ENCODE data around the gene COQ8A. TPM values are rescaled to one million over a fixed set of nuclear protein-coding genes. Genes with fewer than 3 reads are reported as not detected.

The COQ8A gene
- total RNA-seq, 1 donor from 2014 or later, result 28.0 TPM

- Mint-ChIP-seq H3K27me3 (ENCODE audit: low read depth) (no peaks in the 10 kb centered on the region), H3K27ac (no peak overlapping the region), H3K36me3 (ENCODE audit: low read depth) (peaks cover 17% of the 10 kb centered on the region), H3K4me1 (ENCODE audit: low read depth) (no peaks in the 10 kb centered on the region), H3K9me3 (peaks cover 8% of the 10 kb centered on the region), H3K4me3 (ENCODE audit: low read depth) (no peak overlapping the region)
- intact Hi-C loops (cut with micrococcal nuclease), result no loop called here
- no peak for DNase-seq (ENCODE audit: low spot score)
These were observed 33.3 kb downstream of the COQ8A start for GRCh38 chr1:226973371-226973897.

DNA sequence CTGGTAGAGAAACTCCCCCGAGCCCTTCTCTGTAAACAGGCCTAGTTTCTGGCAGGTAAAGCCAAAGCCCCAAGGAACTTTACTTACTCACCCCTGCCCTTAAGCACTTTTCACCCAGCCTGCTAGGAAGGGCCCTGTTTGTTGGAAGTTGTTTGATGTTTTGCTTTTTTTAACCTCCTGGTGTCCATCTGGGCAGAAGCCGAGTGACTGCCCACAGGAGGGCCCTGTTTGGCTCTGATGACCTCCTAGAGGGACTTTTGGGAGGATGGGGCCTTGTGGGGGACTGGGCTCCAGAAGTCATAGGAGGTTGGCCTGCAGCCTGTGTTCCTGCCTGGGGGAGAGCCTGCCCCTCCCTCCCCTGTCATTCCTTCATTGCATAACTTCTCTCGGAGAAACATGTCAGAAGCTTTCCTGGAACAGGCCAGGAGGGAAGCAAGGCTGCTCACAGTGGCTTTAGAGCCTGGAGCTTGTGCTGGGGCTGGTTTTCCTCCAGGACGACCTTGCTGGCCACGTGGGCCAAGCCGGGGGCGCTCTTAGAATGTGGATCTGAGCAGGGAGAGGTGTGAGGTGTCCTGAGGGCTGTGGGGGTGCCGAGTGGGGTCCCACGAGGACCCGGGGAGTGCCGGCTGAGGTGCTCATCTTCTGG, 33.9 kb downstream of the COQ8A start:
- no peak for DNase-seq (ENCODE audit: low spot score)
- H3K36me3 Mint-ChIP-seq (ENCODE audit: low read depth), result peaks cover 15% of the 10 kb centered on the region
- H3K27me3 Mint-ChIP-seq (ENCODE audit: low read depth), result no peaks in the 10 kb centered on the region
- no peak overlapping the region for H3K27ac Mint-ChIP-seq
- H3K4me1 Mint-ChIP-seq (ENCODE audit: low read depth), result no peaks in the 10 kb centered on the region
- H3K4me3 Mint-ChIP-seq (ENCODE audit: low read depth), result no peak overlapping the region
- intact Hi-C loops (cut with micrococcal nuclease), result no loop called here
- peaks cover 8% of the 10 kb centered on the region for H3K9me3 Mint-ChIP-seq

- no peak overlapping the region for H3K4me3 Mint-ChIP-seq (ENCODE audit: low read depth)
- H3K27ac Mint-ChIP-seq, result no peak overlapping the region
- DNase-seq (ENCODE audit: low spot score), result no peak
- intact Hi-C loops (cut with micrococcal nuclease), result no loop called here
- H3K4me1 Mint-ChIP-seq (ENCODE audit: low read depth), result no peaks in the 10 kb centered on the region
- no peaks in the 10 kb centered on the region for H3K27me3 Mint-ChIP-seq (ENCODE audit: low read depth)
- peaks cover 9% of the 10 kb centered on the region for H3K36me3 Mint-ChIP-seq (ENCODE audit: low read depth)
- H3K9me3 Mint-ChIP-seq, result peaks cover 8% of the 10 kb centered on the region
These were observed 34.6 kb downstream of the COQ8A start for GRCh38 chr1:226974544-226975258.

DNA sequence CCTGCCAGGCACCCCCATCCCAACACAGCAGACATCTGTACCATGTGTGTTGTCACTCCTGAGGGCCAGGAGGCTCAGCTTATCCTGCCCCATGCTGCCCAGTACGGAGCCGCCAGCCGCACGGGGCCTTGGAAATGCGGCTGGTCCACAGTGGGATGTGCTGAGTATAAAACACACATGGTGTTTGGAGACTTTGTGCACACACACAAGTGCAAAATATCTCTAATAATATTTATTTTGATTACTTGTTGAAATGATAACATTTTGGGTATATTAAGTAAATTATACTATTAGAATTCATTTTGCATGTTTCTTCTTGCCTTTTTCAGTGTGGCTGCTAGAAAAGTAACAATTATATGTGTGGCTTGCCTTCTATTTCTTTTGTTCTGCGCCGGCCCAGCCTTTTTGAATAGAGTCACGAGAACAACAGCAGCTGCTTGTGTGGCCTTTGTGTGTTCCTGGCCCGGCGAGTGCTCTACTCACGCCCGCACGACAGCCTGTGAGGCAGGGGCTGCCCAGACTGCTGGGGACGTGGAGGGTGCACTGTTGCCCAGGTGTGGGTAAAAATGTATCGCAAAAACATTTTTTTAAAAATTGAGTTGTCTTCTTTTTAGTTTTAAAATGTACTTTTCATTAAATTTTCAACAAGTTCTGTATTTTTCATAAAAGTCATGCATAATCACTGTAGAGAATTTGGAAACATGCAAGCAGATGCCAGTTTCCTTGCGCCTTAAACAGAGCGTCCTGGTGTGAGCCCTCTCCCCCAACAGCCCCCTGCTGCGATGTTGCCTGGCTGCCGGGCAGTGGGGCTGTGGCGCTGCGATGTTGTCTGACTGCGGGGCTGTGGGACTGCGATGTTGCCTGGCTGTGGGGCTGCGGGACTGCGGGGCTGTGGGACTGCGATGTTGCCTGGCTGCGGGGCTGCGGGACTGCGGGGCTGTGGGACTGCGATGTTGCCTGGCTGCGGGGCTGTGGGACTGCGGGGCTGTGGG, 35.5 kb downstream of the COQ8A start:
- DNase-seq (ENCODE audit: low spot score), result no peak
- H3K27me3 Mint-ChIP-seq (ENCODE audit: low read depth), result no peaks in the 10 kb centered on the region
- H3K36me3 Mint-ChIP-seq (ENCODE audit: low read depth), result peaks cover 7% of the 10 kb centered on the region
- intact Hi-C loops (cut with micrococcal nuclease), result no loop called here
- peaks cover 8% of the 10 kb centered on the region for H3K9me3 Mint-ChIP-seq
- H3K4me1 Mint-ChIP-seq (ENCODE audit: low read depth), result no peaks in the 10 kb centered on the region
- no peak overlapping the region for H3K27ac Mint-ChIP-seq
- H3K4me3 Mint-ChIP-seq (ENCODE audit: low read depth), result no peak overlapping the region

GRCh38 chr1:226976276-226976977, 36.3 kb downstream of the COQ8A start:
- no peak overlapping the region for H3K4me3 Mint-ChIP-seq (ENCODE audit: low read depth)
- H3K4me1 Mint-ChIP-seq (ENCODE audit: low read depth), result no peaks in the 10 kb centered on the region
- peaks cover 8% of the 10 kb centered on the region for H3K9me3 Mint-ChIP-seq
- DNase-seq (ENCODE audit: low spot score), result no peak
- no peak overlapping the region for H3K27ac Mint-ChIP-seq
- intact Hi-C loops (cut with micrococcal nuclease), result no loop called here
- no peaks in the 10 kb centered on the region for H3K27me3 Mint-ChIP-seq (ENCODE audit: low read depth)
- peaks cover 7% of the 10 kb centered on the region for H3K36me3 Mint-ChIP-seq (ENCODE audit: low read depth)

DNA sequence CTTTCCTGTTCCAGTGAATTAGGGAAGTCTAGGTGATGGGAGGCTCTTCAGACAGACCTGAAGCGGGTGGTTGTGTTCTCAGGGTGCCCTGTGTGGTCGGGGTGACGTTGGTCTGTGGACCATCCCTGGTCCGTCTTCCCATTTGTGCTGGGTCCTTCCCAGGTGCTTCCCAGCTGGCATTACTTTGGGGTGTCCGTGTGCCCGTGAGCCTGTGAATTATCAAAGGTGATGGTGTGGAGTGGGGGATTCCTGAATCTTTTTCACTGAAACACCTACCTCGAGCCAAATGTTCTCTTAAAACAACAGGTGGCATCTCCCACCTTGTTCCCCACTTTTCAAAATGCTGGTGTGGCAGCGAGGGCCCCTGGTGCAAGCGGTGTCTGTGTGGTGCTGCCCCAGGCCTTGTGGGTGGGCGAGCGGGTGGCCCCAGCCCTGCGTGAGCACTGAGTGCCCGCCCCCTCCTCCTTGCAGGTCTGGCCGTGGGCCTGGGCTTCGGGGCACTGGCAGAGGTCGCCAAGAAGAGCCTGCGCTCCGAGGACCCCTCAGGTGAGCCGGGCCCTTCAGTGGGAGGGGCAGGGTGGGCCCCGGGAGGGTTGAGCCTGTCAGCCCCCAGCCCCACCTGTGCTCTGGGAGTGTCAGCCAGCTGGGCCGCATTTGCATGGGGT, 37.0 kb downstream of the COQ8A start:
- no peak for DNase-seq (ENCODE audit: low spot score)
- H3K4me3 Mint-ChIP-seq (ENCODE audit: low read depth), result no peak overlapping the region
- H3K27me3 Mint-ChIP-seq (ENCODE audit: low read depth), result no peaks in the 10 kb centered on the region
- no peaks in the 10 kb centered on the region for H3K4me1 Mint-ChIP-seq (ENCODE audit: low read depth)
- H3K36me3 Mint-ChIP-seq (ENCODE audit: low read depth), result peaks cover under 1% of the 10 kb centered on the region
- peaks cover under 1% of the 10 kb centered on the region for H3K9me3 Mint-ChIP-seq
- intact Hi-C loops (cut with micrococcal nuclease), result no loop called here
- no peak overlapping the region for H3K27ac Mint-ChIP-seq

DNA sequence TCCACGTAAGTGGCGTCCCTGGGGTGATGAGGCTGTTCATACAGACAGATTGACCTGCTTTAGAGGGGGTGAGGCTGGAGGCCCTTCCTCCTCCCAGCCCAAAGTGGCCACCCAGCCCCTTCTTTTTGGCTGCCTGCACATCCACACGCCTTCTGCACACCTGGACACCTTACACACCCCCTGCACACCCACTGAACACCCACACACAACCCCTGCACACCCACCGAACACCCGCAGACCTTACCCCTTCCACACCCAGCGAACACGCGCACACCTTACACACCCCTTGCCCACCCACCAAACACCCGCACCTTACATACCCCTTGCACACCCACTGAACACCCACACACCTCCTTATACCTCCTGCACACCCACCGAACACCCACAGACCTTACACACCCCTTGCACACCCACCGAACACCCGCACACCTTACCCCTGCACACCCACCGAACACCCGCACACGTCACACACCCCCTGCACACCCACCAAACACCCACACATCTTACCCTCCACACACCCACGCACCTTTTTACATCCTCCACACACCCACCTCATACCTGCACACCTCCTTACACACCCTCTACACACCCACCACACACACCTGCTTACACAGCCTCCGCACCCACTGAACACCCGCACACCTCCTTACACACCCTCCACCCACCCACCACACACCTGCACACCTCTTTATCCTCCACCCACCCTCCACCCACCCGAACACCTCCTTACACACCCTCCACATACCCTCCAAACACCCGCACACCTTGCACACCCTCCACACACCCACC, 37.7 kb downstream of the COQ8A start:
- no peaks in the 10 kb centered on the region for H3K9me3 Mint-ChIP-seq
- DNase-seq (ENCODE audit: low spot score), result no peak
- no peak overlapping the region for H3K27ac Mint-ChIP-seq
- intact Hi-C loops (cut with micrococcal nuclease), result no loop called here
- H3K27me3 Mint-ChIP-seq (ENCODE audit: low read depth), result no peaks in the 10 kb centered on the region
- no peak overlapping the region for H3K4me3 Mint-ChIP-seq (ENCODE audit: low read depth)
- no peaks in the 10 kb centered on the region for H3K36me3 Mint-ChIP-seq (ENCODE audit: low read depth)
- no peaks in the 10 kb centered on the region for H3K4me1 Mint-ChIP-seq (ENCODE audit: low read depth)

DNA sequence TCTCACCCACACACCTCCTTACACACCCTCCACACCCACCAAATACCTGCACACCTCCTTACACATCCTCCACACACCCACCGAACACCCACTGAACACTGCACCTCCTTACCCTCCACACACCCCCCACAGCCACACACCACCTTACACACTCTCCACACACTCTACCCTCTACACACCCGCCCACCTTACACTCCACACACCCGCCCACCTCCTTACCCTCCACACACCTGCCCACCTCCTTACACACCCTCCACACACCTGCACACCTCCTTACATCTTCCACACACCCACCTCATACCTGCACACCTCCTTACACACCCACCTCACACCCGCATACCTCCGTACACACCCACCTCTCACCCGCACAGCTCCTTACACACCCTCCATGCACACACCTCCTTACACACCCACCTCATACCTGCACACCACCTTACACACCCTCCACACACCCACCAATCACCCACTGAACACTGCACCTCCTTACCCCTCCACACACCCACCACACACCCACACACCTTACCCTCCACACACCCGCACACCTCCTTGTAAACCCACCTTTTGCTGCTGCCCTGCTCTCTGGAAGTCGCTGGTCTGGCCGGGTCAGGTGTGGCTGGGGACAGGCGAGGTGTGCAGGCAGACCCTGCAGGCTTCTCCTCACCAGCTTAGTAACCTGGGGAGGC, 38.5 kb downstream of the COQ8A start:
- intact Hi-C loops (cut with micrococcal nuclease), result no loop called here
- H3K36me3 Mint-ChIP-seq (ENCODE audit: low read depth), result no peaks in the 10 kb centered on the region
- H3K9me3 Mint-ChIP-seq, result no peaks in the 10 kb centered on the region
- no peak overlapping the region for H3K27ac Mint-ChIP-seq
- H3K4me3 Mint-ChIP-seq (ENCODE audit: low read depth), result no peak overlapping the region
- no peak for DNase-seq (ENCODE audit: low spot score)
- no peaks in the 10 kb centered on the region for H3K27me3 Mint-ChIP-seq (ENCODE audit: low read depth)
- H3K4me1 Mint-ChIP-seq (ENCODE audit: low read depth), result no peaks in the 10 kb centered on the region

DNA sequence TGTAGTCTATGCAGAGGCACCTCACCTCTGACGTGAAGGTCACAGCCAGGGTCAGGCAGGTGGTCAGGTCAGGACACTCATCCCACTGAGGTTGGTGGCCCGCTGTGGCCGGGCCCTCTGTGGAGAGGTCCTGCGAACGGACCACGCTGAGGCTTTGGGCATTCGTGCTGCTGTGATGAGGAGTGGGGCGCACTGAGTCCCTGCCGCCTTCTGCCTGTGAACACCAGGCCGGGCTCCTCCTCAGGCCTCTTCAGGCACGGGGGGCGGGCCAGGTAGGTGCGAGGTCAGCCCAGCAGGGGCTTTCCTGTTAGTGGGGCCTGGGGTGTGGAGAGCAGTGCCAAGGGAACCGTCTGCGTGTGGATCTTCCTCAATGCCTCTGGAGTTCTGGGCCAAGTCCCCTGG, 39.0 kb downstream of the COQ8A start:
- Mint-ChIP-seq H3K4me1 (ENCODE audit: low read depth) (no peaks in the 10 kb centered on the region), H3K36me3 (ENCODE audit: low read depth) (no peaks in the 10 kb centered on the region), H3K9me3 (no peaks in the 10 kb centered on the region), H3K4me3 (ENCODE audit: low read depth) (no peak overlapping the region), H3K27ac (no peak overlapping the region), H3K27me3 (ENCODE audit: low read depth) (no peaks in the 10 kb centered on the region)
- DNase-seq (ENCODE audit: low spot score), result no peak
- intact Hi-C loops (cut with micrococcal nuclease), result no loop called here

DNA sequence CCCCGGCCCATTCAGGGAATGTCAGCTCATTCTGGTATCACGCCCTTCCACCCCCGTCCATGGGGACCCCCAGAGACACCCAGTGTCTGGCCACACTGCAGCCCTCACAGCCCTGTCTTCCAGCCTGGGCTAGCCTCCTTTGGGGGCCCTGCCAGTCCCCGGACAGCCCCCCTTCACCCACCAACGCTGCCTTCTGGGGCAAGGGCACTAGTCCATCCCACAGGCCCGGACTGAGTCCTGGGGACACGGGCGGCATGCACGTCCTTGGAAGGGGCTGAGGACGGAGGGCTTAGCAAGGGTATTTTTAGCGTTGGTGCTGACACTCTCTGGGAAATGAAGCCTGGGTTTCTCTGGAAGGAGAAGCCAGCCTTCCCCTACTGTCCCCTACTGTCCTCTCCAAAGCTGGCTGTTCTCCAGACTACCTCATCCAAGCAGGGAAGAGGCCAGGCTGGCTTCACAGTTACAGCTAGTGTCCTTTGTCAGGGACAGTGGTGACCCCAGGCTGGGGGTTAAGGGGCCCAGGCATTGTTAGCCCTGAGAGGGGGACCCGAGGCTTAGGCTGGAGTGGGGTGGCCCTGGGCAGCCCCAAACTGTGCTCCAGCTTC, 39.5 kb downstream of the COQ8A start:
- no peaks in the 10 kb centered on the region for H3K9me3 Mint-ChIP-seq
- DNase-seq (ENCODE audit: low spot score), result no peak
- no peaks in the 10 kb centered on the region for H3K36me3 Mint-ChIP-seq (ENCODE audit: low read depth)
- intact Hi-C loops (cut with micrococcal nuclease), result no loop called here
- no peaks in the 10 kb centered on the region for H3K27me3 Mint-ChIP-seq (ENCODE audit: low read depth)
- H3K27ac Mint-ChIP-seq, result no peak overlapping the region
- no peaks in the 10 kb centered on the region for H3K4me1 Mint-ChIP-seq (ENCODE audit: low read depth)
- no peak overlapping the region for H3K4me3 Mint-ChIP-seq (ENCODE audit: low read depth)

- Mint-ChIP-seq H3K36me3 (ENCODE audit: low read depth) (no peaks in the 10 kb centered on the region), H3K4me1 (ENCODE audit: low read depth) (no peaks in the 10 kb centered on the region), H3K27ac (no peak overlapping the region), H3K9me3 (no peaks in the 10 kb centered on the region), H3K27me3 (ENCODE audit: low read depth) (no peaks in the 10 kb centered on the region), H3K4me3 (ENCODE audit: low read depth) (no peak overlapping the region)
- no peak for DNase-seq (ENCODE audit: low spot score)
- intact Hi-C loops (cut with micrococcal nuclease), result no loop called here
These were observed 40.0 kb downstream of the COQ8A start for GRCh38 chr1:226980122-226980560.

Data from activated T-helper 2 cell treated with anti-CD3 and anti-CD28 coated beads, Interferon-gamma antibody, Interleukin-2, Interleukin-4, amounts not matched to agents 10 μg/mL and 5 μg/mL and 100 μg/mL, durations not matched to agents 14 hours and 24 hours and 36 hours (primary cell).